AG04449 (cell line): ENCODE data around the gene NGFR.

ENCODE experiments used
- CTCF ChIA-PET: fragments of 350-600 bp; formaldehyde crosslinking; extraction: SDS; loops from one replicate; lab custom pipeline; 2021; ENCODE audit warnings: antibody characterized with exemption; lab: Yijun Ruan, JAX
- POLR2A ChIA-PET: fragments of 400-600, 350-600 bp; formaldehyde crosslinking; extraction: SDS; loops from one replicate; lab custom pipeline; 2020; ENCODE audit warnings: antibody characterized with exemption, inconsistent platforms; lab: Yijun Ruan, JAX
- DNase-seq: peaks from one replicate; pipeline ENCODE4 v3.0.0-alpha.2; 2010; ENCODE audit warnings: low read depth, low spot score
- H3K4me3 ChIP-seq: 2 replicates; pipeline ENCODE4 v1.5.1; 2011; ENCODE audit warnings: low read depth, mild to moderate bottlenecking, control low read depth, low read length
- CTCF ChIP-seq: IDR thresholded peaks from one replicate; pipeline ENCODE4 v1.5.1; 2011; ENCODE audit warnings: mild to moderate bottlenecking, moderate library complexity, low read length, control low read depth, inconsistent platforms; ENCODE audit not compliant: insufficient read depth; ENCODE audit errors: missing control alignments

Gene NGFR

GRCh38 chr17:49545007-49545660, 50.0 kb downstream of the NGFR start:
- CTCF ChIA-PET, result interaction anchor here (1.0 to 10.8 kb wide), 5 partner anchors 12 to 110 kb away, joined by 3 to 100 read pairs (median 8); no protein-coding TSS in a partner anchor
- POLR2A ChIA-PET, result no interaction called here
- no peak for DNase-seq
- no peak for TF ChIP-seq CTCF
- H3K4me3 ChIP-seq, result no peak overlapping the region

- CTCF ChIA-PET, result interaction anchor here (0.9 to 10.8 kb wide), 6 partner anchors 11 to 149 kb away, joined by 3 to 100 read pairs (median 6); no protein-coding TSS in a partner anchor
- no peak for DNase-seq
- no peak for TF ChIP-seq CTCF
- POLR2A ChIA-PET, result no interaction called here
- H3K4me3 ChIP-seq, result no peak overlapping the region
Measured at GRCh38 chr17:49545806-49546545, 50.9 kb downstream of the NGFR start.

GRCh38 chr17:49546546-49547535, 51.7 kb downstream of the NGFR start:
- ChIA-PET CTCF (interaction anchor here (0.7 to 10.8 kb wide), 7 partner anchors 10 to 149 kb away, joined by 3 to 100 read pairs (median 7); partner anchors contain the start of gene PHB1), POLR2A (no interaction called here)
- H3K4me3 ChIP-seq, result no peak overlapping the region
- TF ChIP-seq CTCF, result no peak
- DNase-seq, result no peak

GRCh38 chr17:49547566-49547965, 52.5 kb downstream of the NGFR start:
- no peak for DNase-seq
- no peak for TF ChIP-seq CTCF
- CTCF ChIA-PET, result interaction anchor here (0.7 to 10.8 kb wide), 5 partner anchors 9 to 135 kb away, joined by 3 to 100 read pairs (median 7); partner anchors contain the start of gene PHB1
- H3K4me3 ChIP-seq, result no peak overlapping the region
- POLR2A ChIA-PET, result no interaction called here

GRCh38 chr17:49548051-49548505, 53.0 kb downstream of the NGFR start:
- CTCF ChIA-PET, result interaction anchor here (1.0 to 10.8 kb wide), 8 partner anchors 9 to 140 kb away, joined by 3 to 100 read pairs (median 3); no protein-coding TSS in a partner anchor
- H3K4me3 ChIP-seq, result no peak overlapping the region
- TF ChIP-seq CTCF, result no peak
- POLR2A ChIA-PET, result no interaction called here
- no peak for DNase-seq
